HepG2 (cell line): ENCODE results near the gene OTUB2. TPM values are rescaled to one million over a fixed set of nuclear protein-coding genes. Genes with fewer than 3 reads are reported as not detected.

Source experiments
- CHD2 ChIP-seq: IDR thresholded peaks from 2 replicates; pipeline ENCODE4 v1.6.1; 2011; ENCODE audit warnings: low read depth, low read length, improper control_type of control experiment
- GTF2F1 ChIP-seq: fragments of 150-350 bp; IDR thresholded peaks from 2 replicates; pipeline ENCODE4 v1.6.1; 2014; ENCODE audit warnings: low read length
- KDM5A ChIP-seq: fragments of 200-600 bp; sonication (generic); IDR thresholded peaks from 2 replicates; pipeline ENCODE4 v1.7.0; 2018; ENCODE audit warnings: antibody characterized with exemption, mild to moderate bottlenecking, low read length, borderline replicate concordance
- PHF20 ChIP-seq: sonication (generic); formaldehyde crosslinking; IDR thresholded peaks from 2 replicates; pipeline ENCODE4 v1.5.0; 2020; ENCODE audit warnings: mild to moderate bottlenecking, missing genetic modification reagents
- RARA ChIP-seq: IDR thresholded peaks from 2 replicates; pipeline ENCODE4 v1.6.1; 2016; ENCODE audit warnings: missing genetic modification reagents, missing compliant biosample characterization
- RBAK ChIP-seq: sonication (generic); formaldehyde crosslinking; IDR thresholded peaks from 2 replicates; pipeline ENCODE4 v1.5.1; 2020; ENCODE audit warnings: mild to moderate bottlenecking, missing genetic modification reagents
- RFX1 ChIP-seq: fragments of 450-650 bp; IDR thresholded peaks from 2 replicates; pipeline ENCODE4 v1.6.1; 2017
- RXRA ChIP-seq: sonication (generic); formaldehyde crosslinking; IDR thresholded peaks from 2 replicates; pipeline ENCODE4 v1.5.1; 2020; ENCODE audit warnings: missing genetic modification reagents
- ZFY ChIP-seq: sonication (generic); formaldehyde crosslinking; IDR thresholded peaks from 2 replicates; pipeline ENCODE4 v1.4.0; 2020; ENCODE audit warnings: missing genetic modification reagents
- ZIK1 ChIP-seq: sonication (generic); formaldehyde crosslinking; IDR thresholded peaks from 2 replicates; pipeline ENCODE4 v1.5.0; 2020; ENCODE audit warnings: mild to moderate bottlenecking, low read depth, missing genetic modification reagents, borderline replicate concordance
- ZNF350 ChIP-seq: sonication (generic); formaldehyde crosslinking; IDR thresholded peaks from 2 replicates; pipeline ENCODE4 v1.4.0; 2020; ENCODE audit warnings: mild to moderate bottlenecking, low read depth, missing genetic modification reagents, borderline replicate concordance
- ZNF549 ChIP-seq: sonication (generic); formaldehyde crosslinking; IDR thresholded peaks from 2 replicates; pipeline ENCODE4 v1.5.0; 2020; ENCODE audit warnings: missing genetic modification reagents
- ZNF550 ChIP-seq: sonication (generic); formaldehyde crosslinking; IDR thresholded peaks from 2 replicates; pipeline ENCODE4 v1.4.0; 2020; ENCODE audit warnings: mild to moderate bottlenecking, missing genetic modification reagents, borderline replicate concordance
- ZNF576 ChIP-seq: sonication (generic); formaldehyde crosslinking; IDR thresholded peaks from 2 replicates; pipeline ENCODE4 v1.4.0; 2020; ENCODE audit warnings: mild to moderate bottlenecking, missing genetic modification reagents
- ZSCAN31 ChIP-seq: sonication (generic); formaldehyde crosslinking; IDR thresholded peaks from 2 replicates; pipeline ENCODE4 v1.5.0; 2020; ENCODE audit warnings: low read depth, mild to moderate bottlenecking, missing genetic modification reagents
- polyA plus RNA-seq, 8 experiments: library from polyadenylated mRNA; depleted of rRNA in 3 of 8; stranded (reverse) in 7 of 8; unstranded in 1 of 8; fragments of >200 nt; fragmentation: Illumina TruSeq in 4 of 8; extraction: Trizol in 4 of 8; gene quantifications; 2 replicates each; pipeline versions ENCODE4 v1.2.1 to v1.2.3, GENCODE V29; 2011 to 2016; ENCODE audit warnings: low read depth in 4 of 8, missing spikeins in 1 of 8, mixed read lengths in 1 of 8; ENCODE audit not compliant: insufficient read depth in 1 of 8
- total RNA-seq, 5 experiments: library from RNA; depleted of rRNA; stranded (reverse); fragments of >200 nt; fragmentation: Illumina TruSeq; extraction: Trizol; gene quantifications; 2 replicates each; pipeline ENCODE4 v1.2.3, GENCODE V29; 2016; ENCODE audit warnings: low read depth in 1 of 5
- TF ChIP-seq, protein P1 (sequence below): IDR thresholded peaks from 2 replicates; pipeline ENCODE4 v1.6.1; 2016; ENCODE audit warnings: low read depth, borderline replicate concordance
- TF ChIP-seq, protein P2 (sequence below): sonication (generic); formaldehyde crosslinking; IDR thresholded peaks from 2 replicates; pipeline ENCODE4 v1.5.1; 2020; ENCODE audit warnings: mild to moderate bottlenecking, missing genetic modification reagents
- TF ChIP-seq, protein P3 (sequence below): IDR thresholded peaks from 2 replicates; pipeline ENCODE4 v1.4.0; 2020; ENCODE audit warnings: mild to moderate bottlenecking, missing genetic modification reagents
- TF ChIP-seq, protein P4 (sequence below): sonication (generic); formaldehyde crosslinking; IDR thresholded peaks from 2 replicates; pipeline ENCODE4 v1.5.1; 2020; ENCODE audit warnings: mild to moderate bottlenecking, missing genetic modification reagents, moderate library complexity

Gene OTUB2
- total and polyA plus RNA-seq, 2 of the 13 experiments (the other 11 are each of a cell fraction or from before 2014, with no cell fraction given), result 2.2 to 2.4 TPM

DNA sequence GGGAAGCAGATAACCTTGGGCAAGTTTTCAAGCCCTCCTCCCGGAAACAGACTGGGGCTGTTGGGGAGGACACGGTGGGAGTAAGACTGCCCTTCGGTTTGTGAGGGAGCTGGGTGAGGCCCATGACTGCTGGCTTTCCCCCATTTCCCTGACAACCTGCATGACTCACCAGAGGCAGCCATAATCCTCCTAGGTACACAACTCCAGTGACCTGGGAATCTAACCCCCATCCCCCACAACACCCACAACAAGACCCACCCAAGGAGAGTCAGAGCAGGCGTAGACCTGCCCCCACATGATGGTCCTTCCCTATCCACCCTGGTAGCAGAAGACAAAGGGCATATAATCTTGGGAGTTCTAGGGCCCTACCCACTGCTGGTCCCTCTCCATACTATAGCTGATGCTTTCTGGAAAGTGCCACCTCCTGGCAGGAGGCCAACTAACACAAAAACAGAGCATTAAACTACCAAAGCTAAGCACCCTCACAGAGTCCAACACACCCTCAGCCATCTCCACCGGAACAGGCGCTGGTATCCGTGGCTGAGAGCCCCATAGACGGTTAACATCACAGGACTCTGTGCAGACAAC is 40.0 kb downstream of the OTUB2 start (continued):
- TF ChIP-seq RARA (CRISPR knock-in tag), result 0 out of 2 replicates have a peak, but pooled peaks have one; percentile 14
- peak; percentile 18; the same call in 1 of the 2 replicates for TF ChIP-seq ZNF350 (CRISPR knock-in tag)
- no peak for TF ChIP-seq ZNF549 (CRISPR knock-in tag)
- TF ChIP-seq PHF20 (CRISPR knock-in tag), result no peak
- TF ChIP-seq ZIK1 (CRISPR knock-in tag), result no peak
- TF ChIP-seq, protein P1, sequence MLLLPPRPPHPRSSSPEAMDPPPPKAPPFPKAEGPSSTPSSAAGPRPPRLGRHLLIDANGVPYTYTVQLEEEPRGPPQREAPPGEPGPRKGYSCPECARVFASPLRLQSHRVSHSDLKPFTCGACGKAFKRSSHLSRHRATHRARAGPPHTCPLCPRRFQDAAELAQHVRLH (CRISPR knock-in tag), result no peak
- no peak for TF ChIP-seq ZFY (CRISPR knock-in tag)
- TF ChIP-seq RFX1, result peak; percentile 9; the same call in 1 of the 2 replicates
- TF ChIP-seq, protein P2, sequence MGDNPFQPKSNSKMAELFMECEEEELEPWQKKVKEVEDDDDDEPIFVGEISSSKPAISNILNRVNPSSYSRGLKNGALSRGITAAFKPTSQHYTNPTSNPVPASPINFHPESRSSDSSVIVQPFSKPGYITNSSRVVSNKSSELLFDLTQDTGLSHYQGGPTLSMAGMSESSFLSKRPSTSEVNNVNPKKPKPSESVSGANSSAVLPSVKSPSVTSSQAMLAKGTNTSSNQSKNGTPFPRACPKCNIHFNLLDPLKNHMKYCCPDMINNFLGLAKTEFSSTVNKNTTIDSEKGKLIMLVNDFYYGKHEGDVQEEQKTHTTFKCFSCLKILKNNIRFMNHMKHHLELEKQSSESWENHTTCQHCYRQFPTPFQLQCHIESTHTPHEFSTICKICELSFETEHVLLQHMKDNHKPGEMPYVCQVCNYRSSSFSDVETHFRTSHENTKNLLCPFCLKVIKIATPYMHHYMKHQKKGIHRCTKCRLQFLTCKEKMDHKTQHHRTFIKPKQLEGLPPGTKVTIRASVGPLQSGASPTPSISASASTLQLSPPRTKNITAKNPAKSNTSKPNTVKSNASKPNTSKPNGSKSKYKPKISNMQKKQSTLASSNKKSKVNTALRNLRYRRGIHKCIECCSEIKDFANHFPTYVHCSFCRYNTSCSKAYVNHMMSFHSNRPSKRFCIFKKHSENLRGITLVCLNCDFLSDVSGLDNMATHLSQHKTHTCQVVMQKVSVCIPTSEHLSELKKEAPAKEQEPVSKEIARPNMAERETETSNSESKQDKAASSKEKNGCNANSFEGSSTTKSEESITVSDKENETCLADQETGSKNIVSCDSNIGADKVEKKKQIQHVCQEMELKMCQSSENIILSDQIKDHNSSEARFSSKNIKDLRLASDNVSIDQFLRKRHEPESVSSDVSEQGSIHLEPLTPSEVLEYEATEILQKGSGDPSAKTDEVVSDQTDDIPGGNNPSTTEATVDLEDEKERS (CRISPR knock-in tag), result no peak
- TF ChIP-seq RBAK (CRISPR knock-in tag), result no peak
- TF ChIP-seq ZSCAN31 (CRISPR knock-in tag), result no peak
- TF ChIP-seq ZNF550 (CRISPR knock-in tag), result no peak
- no peak for TF ChIP-seq KDM5A
- no peak for TF ChIP-seq GTF2F1
- TF ChIP-seq, protein P3, sequence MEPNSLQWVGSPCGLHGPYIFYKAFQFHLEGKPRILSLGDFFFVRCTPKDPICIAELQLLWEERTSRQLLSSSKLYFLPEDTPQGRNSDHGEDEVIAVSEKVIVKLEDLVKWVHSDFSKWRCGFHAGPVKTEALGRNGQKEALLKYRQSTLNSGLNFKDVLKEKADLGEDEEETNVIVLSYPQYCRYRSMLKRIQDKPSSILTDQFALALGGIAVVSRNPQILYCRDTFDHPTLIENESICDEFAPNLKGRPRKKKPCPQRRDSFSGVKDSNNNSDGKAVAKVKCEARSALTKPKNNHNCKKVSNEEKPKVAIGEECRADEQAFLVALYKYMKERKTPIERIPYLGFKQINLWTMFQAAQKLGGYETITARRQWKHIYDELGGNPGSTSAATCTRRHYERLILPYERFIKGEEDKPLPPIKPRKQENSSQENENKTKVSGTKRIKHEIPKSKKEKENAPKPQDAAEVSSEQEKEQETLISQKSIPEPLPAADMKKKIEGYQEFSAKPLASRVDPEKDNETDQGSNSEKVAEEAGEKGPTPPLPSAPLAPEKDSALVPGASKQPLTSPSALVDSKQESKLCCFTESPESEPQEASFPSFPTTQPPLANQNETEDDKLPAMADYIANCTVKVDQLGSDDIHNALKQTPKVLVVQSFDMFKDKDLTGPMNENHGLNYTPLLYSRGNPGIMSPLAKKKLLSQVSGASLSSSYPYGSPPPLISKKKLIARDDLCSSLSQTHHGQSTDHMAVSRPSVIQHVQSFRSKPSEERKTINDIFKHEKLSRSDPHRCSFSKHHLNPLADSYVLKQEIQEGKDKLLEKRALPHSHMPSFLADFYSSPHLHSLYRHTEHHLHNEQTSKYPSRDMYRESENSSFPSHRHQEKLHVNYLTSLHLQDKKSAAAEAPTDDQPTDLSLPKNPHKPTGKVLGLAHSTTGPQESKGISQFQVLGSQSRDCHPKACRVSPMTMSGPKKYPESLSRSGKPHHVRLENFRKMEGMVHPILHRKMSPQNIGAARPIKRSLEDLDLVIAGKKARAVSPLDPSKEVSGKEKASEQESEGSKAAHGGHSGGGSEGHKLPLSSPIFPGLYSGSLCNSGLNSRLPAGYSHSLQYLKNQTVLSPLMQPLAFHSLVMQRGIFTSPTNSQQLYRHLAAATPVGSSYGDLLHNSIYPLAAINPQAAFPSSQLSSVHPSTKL (CRISPR knock-in tag), result 0 out of 2 replicates have a peak, but pooled peaks have one; percentile 25
- no peak for TF ChIP-seq ZNF576 (CRISPR knock-in tag)
- 0 out of 2 replicates have a peak, but pooled peaks have one; percentile 14 for TF ChIP-seq RXRA (CRISPR knock-in tag)
- TF ChIP-seq, protein P4, sequence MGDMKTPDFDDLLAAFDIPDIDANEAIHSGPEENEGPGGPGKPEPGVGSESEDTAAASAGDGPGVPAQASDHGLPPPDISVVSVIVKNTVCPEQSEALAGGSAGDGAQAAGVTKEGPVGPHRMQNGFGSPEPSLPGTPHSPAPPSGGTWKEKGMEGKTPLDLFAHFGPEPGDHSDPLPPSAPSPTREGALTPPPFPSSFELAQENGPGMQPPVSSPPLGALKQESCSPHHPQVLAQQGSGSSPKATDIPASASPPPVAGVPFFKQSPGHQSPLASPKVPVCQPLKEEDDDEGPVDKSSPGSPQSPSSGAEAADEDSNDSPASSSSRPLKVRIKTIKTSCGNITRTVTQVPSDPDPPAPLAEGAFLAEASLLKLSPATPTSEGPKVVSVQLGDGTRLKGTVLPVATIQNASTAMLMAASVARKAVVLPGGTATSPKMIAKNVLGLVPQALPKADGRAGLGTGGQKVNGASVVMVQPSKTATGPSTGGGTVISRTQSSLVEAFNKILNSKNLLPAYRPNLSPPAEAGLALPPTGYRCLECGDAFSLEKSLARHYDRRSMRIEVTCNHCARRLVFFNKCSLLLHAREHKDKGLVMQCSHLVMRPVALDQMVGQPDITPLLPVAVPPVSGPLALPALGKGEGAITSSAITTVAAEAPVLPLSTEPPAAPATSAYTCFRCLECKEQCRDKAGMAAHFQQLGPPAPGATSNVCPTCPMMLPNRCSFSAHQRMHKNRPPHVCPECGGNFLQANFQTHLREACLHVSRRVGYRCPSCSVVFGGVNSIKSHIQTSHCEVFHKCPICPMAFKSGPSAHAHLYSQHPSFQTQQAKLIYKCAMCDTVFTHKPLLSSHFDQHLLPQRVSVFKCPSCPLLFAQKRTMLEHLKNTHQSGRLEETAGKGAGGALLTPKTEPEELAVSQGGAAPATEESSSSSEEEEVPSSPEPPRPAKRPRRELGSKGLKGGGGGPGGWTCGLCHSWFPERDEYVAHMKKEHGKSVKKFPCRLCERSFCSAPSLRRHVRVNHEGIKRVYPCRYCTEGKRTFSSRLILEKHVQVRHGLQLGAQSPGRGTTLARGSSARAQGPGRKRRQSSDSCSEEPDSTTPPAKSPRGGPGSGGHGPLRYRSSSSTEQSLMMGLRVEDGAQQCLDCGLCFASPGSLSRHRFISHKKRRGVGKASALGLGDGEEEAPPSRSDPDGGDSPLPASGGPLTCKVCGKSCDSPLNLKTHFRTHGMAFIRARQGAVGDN (CRISPR knock-in tag), result peak; percentile 28; the same call in 1 of the 2 replicates
- TF ChIP-seq CHD2, result no peak
